NAMALWA (cell line): ENCODE data around the gene HPS4.

Source experiments
- DNase-seq: peaks from one replicate; pipeline ENCODE4 v3.0.0-alpha.2; 2015; ENCODE audit warnings: low spot score

The HPS4 gene

DNA sequence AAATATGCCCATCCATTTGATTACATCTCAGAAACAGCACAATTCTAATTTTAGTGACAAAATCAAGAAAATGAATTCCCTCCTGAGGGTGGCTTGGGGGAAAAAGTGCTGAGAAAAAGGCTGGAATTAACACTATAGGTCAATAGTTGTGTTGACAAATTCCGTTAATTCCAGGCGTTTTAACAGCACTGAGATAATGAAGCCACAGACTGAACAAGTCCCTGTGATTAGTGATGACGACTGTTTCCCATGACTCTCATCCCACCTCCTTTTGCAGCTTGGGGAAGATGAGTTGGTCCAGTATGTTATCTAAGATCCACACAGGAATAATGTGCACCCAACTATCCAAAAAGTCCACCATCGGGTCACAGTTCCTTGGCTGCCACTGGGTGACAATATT lies 12.9 kb upstream of the HPS4 start:
- DNase-seq, result no peak

DNA sequence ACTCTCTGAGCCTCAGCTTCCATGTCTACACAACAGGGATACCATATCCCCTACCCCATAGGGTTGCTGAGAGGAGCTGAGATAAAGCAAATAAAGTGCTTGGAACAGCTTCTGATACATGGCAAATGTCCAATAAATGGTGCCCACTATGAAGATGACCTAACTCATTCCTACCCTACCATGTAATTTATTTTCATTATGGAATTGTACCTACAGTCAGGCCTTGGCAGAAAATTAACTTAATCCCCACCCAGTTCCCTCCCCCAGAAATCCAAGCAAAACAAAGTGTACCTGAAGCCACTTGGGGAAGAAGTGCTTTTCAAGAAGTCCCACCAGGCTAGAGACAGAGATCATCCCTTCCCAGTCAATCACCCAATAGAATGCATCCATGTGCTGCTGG lies 10.9 kb upstream of the HPS4 start:
- no peak for DNase-seq

DNA sequence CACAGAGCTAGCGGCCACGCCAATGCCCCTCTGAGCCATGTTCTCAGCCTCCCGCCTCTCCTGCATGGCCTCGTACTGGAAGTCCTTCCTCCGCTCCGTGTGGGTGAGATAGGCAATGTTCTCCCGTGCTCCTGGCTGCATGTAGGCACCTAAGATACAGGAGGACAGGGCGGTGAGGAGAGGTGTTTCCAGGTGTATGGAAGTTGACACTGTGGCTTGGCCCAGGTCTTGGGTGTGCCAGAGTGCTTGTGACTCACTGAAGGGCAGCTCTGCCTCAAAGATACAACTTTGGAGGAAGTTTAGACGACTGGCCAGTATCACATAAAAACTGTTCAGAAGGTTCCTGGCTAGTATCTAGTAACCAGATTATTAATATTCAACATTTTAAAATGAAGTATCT lies 8.6 kb upstream of the HPS4 start:
- no peak for DNase-seq

DNA sequence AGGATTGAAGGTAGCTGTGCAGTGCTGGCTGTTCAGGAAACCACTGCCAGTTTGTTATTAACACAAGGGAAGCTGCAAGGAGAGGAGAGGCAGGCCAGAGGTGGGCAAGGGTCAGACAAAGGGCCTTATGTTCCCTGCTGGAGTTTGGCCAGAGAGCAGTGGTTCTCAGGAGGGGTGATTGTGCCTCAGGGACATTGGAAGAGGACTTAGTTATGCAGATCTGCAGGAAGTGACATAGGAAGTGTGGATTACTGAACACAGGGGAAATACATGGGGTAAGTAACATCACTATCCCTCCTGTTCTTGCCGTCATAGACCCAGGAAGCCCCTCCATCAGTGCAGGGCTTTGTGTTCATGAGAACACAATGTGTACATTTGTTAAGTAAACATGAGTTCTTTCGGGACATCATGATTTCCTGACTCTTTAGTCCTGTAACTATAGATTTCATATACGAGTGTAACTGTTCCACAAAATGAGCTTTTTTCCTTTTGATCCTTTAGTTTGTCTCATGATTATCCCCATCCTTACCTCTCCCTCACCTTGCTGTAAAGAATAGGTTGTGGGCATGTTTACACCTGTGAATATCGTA lies 6.0 kb upstream of the HPS4 start:
- DNase-seq, result no peak

DNA sequence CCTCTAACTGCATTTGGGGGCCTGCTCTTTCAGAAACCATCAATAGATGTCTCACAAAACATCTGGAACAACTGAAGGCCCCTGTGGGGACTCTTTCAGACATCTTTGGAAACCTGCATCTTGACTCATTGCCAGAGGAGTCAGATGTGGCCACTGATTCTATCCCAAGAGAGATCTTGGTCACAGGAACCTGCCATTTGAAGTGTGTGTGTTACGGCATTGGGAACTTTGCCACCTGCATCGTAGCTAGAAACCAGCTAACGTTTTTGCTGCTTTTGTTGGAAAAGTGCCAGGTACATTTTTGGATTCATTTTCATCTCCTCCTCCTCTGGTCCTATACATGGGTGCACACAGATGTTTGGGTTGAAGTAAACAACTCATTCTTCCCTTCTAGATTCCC lies 4.4 kb upstream of the HPS4 start:
- peak; percentile 91 for DNase-seq

DNA sequence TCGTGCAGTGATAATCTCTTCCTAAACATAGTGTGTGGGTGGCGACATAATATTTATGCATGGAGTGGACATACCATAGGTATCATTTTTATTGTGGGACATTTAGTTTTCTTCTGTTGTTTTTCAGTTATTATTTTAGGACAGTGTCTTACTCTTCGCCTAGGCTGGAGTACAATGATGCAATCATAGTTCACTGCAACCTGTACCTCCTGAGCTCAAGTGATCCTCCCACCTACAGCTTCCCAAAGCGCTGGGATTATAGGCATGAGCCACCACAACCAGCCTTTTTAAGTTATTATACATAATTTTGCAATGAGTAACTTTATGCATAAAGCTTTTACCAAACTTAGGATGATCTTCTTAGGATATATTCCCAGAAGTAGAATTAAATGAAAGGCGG lies 2.8 kb upstream of the HPS4 start:
- no peak for DNase-seq

DNA sequence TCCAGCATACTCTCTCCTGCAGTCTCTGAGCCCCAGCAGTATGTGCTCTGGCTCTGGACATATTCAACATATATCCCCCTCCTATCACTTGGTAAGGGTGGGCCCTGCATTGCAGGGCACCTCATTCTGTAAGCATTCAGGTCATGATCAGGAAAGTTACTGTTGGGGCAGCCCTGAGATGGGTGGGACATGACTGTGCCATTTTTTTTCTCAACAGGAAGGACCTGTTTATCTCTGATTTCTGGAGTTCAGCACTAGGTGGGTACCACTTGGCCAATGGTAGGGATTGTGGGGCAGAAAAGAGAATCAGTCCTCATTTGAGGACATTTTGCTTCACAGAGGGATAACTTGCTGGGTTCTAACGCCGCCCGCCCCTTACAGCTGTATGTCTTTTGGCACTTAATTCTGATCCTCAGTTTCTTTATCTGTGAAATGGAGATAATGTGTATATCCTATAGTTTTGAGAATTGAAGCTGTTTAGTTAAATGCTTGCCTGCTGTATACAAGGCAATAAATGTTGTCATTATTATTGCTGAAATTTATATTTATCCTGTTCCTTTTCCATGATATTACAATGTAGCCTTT lies 2.3 kb upstream of the HPS4 start:
- DNase-seq, result no peak

DNA sequence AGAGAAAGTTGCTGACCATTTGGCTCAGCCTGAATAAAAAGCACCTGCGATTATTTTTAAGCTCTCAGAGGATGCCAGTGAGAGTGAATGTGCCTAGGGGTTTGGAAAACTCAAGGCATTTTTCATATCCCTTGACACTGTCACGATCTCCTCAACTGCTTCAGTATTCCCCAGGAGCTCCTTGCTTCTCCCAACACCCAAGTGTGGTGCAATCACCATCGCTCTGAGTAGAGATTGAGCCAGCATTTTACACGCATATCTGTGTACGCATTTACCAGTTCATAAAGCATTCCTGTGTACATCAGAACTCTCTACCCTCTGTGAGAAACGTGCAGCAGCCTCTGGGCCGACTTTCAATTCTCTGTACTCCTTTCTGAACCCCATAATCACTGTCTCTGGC lies 1.4 kb upstream of the HPS4 start:
- peak; percentile 57 for DNase-seq

DNA sequence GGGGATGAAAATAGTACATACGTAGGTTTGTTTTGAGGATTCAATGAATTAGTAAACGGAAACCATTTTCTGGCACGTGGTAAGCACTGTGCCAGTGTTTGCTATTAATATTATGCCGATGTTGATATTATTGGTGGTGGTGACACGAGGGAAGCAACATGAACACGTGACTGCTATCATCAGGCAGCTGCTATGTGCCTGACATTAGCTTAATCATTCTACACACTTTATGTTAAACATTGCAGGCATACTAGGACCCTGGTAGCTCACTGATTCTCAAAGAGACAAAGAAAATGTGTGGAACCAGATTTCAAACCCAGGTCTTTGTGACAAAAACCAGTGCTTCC lies 750 bp upstream of the HPS4 start:
- DNase-seq, result peak; percentile 91

DNA sequence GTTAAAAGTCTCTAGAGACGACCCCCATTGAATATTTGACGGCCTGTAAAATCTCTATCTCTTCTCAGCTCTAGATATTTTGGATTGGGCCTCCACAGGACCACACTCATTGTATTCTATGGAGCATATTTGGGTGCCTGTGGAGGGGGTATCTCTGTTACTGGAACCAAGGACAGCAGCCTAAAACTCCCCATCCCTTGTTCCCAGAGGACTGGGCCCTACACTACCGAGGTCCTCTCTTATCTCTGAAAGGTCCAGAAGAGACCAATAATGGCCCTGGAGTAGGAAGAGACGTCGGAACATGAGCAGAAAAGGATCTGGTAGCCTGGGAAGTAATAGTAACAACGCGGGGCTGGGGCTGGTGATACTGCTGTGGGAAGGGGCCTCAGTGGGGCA lies 542 bp downstream of the HPS4 start:
- peak; percentile 46 for DNase-seq

DNA sequence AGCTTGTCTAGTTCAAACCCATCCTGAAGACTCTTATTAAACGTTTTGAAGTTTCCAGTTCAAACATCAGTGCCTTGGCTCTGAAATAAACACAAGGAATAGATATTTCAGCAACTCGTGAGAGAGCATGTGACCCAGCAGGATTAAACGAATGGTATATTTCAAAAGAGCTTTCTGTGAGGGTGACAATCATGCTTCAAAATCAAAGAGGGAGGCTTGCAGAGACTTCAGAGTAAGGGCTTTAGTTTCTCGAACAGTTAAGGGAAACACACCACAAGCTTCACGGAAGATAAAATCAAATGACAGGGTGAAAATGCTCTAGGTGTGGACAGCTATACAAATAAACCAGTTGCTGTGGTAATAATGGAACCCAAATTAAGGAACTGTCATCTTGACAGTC lies 1.4 kb downstream of the HPS4 start:
- DNase-seq, result peak; percentile 53

DNA sequence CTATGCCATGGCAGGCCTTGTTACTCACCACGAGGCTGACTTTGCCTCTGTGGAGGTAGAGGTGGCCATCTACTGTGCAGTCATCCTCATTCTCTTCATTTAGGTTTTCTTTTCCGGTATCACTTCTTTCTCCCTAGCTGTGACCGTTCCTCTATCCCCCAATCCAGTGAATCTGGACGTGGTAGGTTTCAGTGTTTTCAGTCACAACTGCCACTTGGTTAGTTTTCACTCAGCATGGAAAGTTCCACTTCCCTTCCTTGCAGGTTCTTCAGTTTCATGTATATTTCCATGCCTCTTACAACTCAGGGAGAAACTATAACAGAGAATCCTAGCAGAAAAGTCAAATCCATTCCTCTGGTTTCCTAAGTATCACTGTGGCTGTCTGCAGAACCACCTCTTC lies 1.9 kb downstream of the HPS4 start:
- peak; percentile 57 for DNase-seq

DNA sequence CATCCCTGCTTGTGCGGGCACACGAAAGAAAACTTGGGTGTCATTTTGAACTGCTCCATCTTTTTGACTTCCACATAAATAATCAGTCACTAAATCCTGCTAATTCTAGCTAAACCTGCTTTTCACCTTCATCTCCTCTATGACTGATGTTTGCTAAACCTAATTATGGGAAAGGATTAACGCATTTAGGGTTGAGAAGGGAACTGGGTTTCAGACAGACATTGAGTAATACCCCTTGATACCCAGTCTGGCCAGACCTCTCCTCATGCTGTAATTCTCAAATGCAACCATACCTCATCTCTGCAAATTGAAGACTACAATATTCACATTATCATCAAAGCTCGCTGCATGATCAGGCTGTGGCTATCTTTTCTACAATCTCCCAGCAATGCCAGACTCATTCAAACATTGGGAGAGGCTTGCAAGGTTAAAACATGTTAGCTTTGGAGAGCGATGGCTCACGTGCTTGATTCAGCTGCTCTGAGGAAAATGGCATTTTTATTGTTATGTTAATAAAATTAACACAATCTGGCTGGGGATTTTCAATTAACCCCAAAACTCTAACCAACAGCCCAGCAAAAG lies 2.4 kb downstream of the HPS4 start:
- DNase-seq, result no peak

DNA sequence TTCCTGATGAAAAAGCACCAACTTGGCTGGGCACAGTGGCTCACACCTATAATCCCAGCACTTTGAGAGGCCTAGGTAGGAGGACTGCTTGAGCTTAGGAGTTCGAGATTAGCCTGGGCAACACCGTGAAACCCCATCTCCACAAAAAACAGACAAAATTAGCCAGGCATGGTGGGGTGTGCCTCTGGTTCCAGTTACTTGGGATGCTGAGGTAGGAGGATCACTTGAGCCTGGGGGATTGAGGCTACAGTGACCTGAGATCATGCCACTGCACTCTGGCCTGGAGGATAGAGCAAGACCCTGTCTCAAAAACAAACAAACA lies 3.0 kb downstream of the HPS4 start:
- DNase-seq, result no peak

DNA sequence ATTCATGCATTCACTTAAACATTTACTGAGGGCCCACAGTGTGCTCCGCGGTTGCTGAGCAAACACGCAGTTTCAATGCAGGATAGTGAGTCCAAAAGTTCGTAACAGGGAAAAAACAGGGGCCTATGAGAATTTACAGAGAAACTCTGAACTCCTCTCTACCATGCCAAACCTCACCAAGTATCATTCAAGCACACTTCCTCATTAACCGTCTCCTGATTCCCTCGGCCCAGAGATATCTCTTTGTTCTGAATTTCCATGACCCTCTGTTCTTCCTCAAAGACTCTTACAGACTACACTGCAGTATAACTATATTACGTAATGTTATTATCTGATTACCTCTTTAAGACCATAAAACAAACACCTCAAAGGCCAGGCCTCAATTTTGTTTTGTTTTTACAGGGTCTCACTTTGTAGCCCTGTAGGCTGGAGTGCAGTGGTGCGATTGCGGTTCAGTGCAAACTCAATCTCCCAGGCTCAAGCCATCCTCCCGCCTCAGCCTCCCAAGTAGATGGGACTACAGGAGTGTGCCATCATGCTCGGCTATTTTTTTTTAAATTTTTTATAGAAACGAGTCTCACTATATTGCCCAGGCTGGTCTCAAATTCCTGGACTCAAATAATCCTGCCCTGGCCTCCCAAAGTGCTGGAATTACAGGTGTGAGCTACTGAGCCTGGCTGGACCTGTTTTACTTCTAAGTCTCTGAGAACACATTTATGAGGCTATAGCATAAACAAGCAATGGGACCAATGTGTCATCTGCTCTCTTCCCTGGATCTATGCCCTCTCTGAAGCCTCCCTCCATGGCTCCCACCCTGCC lies 3.6 kb downstream of the HPS4 start:
- peak; percentile 76 for DNase-seq

DNA sequence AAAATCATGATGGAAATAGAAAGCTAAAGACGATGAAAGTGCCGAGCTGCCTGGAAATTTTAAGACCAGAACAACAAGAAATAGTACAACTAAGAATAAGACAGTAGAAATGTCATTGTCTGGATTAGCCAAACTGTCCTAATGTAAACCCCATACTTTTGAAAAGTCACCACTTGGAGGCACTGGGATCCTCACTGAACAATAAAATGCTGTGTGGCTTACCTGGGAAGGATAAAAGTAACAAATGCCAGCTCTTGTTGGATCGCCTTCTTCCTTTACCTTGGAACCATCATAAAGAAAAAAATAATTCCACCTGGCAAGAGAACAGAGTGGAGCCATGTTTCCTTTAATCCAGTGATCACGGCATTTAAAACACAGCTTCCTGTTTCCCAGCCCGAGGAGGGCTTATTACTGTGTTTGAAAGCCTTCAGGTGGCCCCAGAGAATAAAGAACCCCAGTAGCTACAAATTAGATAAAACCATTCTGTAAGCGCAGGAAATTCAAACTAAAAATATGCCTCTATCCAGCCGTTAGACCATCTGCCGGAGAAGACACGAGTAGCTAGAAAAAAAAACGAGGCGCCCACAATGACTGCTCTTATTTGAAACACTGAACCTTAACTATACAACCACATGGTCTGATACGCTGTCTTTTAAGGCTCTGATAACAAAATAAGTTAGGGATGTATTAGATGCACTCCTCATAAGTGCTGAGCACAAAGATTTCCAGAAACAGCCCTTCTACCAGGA lies 4.4 kb downstream of the HPS4 start:
- peak; percentile 78 for DNase-seq

DNA sequence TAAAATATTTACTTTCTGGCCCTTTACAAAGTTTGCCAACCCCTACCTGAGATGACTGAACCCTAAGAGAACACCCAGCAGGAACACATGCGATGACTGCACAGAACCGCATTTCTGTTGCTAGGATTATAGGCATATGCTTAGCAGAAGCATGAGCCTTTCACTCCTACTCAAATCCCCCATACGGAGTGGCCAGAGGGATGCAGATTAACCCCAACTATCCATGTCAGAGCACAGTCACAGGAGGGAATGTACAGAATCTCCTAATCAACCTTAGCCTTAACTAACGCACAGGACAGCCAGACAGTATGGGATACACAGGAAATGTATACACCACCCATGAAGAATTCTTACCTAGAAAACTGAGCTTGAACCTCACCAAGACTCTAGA lies 6.2 kb downstream of the HPS4 start:
- DNase-seq, result peak; percentile 32

DNA sequence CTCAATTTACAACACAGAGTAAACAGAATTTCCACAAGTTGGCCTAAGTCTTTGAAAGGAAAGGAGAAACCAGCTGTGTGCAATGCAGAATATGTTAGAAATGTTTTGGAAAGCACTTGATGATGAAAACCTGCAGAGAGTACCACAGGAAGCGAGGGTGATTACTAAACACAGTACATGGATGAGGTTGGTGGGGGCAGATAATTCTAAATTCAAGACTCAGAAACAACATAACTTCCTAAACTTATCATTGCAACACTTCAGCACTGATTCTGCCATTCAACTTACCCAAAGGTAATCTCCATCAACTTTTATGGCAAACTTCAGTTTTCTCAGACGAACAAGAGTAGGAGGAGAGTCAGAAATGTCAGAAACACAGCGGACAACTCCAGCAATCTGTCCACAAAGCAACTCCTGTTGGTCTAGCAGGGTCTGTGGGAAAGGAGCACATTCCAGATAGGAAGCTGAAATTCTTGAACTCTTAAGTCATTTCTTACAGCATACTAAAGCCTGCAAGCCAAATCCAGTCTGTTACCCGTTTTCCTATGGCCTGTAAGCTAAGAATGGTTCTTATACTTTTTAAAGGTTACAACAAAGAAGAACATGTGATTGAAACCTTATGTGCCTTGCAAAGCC lies 6.8 kb downstream of the HPS4 start:
- DNase-seq, result no peak

DNA sequence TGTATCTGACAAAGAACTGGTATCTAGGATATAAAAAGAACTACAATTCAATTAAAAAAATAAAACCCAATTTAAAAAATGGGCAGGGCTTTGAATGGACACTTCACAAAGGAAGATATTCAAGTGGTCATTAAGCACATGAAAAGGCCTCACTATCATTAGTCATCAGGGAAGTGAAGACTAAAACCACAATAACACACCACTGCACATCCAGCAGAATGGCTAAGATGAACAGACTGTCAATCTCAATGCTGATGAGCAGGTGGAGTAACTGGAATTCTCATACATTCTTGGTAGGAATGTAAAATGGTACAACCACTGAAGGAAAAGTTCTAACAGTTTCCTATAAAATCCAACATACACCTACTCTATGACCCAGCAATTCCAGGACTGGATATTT lies 8.9 kb downstream of the HPS4 start:
- DNase-seq, result no peak

DNA sequence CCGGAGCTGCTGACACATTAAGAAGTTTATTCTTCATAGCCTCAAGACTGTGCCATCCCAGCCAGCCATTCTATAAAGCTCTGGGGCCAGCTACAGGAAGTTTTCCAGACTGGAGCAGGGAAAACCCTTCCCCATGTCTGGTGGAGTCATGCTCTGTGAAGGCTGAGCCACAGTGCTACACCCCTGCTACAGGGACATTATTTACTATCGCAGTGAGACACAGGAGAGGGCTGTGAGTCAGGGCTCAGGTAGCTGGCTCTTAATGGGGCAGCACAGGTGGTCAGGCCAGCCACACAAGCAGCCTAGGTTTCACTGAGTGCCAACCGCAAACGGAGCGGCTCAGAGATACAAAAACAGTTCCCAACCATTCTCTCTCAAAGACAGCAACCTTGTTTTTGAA lies 12.1 kb downstream of the HPS4 start:
- no peak for DNase-seq

DNA sequence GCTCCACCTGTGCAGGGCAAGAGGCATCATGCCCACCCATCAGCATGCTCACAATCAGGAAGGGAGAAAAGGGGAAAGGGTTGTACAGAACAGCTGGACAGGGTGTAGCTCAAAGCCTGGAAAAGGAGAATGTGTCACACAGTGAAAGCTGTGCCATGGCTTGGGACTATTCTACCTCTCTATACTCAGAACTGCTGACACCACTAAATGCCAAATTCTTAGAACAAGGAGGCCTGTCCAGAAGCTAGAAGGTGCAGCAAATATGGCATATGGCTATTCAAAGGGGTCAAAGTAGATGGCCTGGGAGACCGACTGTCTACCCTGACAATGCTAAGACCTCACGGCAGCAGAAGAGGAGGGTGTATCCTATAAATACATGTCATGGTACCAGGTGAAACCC lies 12.8 kb downstream of the HPS4 start:
- DNase-seq, result no peak

DNA sequence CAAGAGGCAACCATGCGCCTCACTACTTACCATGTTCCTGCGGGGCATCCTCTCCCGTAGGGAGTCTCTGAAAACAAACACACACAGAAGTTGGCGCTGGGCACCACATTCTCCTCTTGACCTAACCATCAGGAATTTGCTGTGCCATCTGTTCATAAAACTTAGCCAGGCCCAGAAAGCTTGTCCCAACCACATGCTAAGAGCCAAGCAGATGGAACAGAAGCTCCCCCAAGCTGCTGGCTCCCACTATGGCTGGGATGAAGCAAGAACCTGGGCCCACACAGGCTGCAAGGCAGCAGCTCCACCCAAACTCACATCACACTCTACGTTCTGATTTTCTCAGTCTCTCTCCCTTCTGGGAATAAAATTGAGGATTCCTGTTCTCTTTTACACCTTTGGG lies 17.4 kb downstream of the HPS4 start:
- DNase-seq, result no peak
